Activated naive CD4-positive, alpha-beta T cell treated with anti-CD3 and anti-CD28 coated beads, Interleukin-2, amount 50 U/mL, for 24 hours (primary cell): Measurements from ENCODE around the gene DDAH2.

Experiments used
- H3K27ac Mint-ChIP-seq: one replicate; pipeline ENCODE4 v1.8.0; 2021; ENCODE audit warnings: mild to moderate bottlenecking, mixed read lengths
- H3K27me3 Mint-ChIP-seq: one replicate; pipeline ENCODE4 v1.8.0; 2021; ENCODE audit warnings: mixed read lengths
- H3K36me3 Mint-ChIP-seq: one replicate; pipeline ENCODE4 v1.8.0; 2021; ENCODE audit warnings: mixed read lengths
- H3K4me1 Mint-ChIP-seq: one replicate; pipeline ENCODE4 v1.8.0; 2021; ENCODE audit warnings: mixed read lengths
- H3K4me3 Mint-ChIP-seq: one replicate; pipeline ENCODE4 v1.8.0; 2021; ENCODE audit warnings: mild to moderate bottlenecking, mixed read lengths
- H3K9me3 Mint-ChIP-seq: one replicate; pipeline ENCODE4 v1.8.0; 2021; ENCODE audit warnings: mixed read lengths

The DDAH2 gene

DNA sequence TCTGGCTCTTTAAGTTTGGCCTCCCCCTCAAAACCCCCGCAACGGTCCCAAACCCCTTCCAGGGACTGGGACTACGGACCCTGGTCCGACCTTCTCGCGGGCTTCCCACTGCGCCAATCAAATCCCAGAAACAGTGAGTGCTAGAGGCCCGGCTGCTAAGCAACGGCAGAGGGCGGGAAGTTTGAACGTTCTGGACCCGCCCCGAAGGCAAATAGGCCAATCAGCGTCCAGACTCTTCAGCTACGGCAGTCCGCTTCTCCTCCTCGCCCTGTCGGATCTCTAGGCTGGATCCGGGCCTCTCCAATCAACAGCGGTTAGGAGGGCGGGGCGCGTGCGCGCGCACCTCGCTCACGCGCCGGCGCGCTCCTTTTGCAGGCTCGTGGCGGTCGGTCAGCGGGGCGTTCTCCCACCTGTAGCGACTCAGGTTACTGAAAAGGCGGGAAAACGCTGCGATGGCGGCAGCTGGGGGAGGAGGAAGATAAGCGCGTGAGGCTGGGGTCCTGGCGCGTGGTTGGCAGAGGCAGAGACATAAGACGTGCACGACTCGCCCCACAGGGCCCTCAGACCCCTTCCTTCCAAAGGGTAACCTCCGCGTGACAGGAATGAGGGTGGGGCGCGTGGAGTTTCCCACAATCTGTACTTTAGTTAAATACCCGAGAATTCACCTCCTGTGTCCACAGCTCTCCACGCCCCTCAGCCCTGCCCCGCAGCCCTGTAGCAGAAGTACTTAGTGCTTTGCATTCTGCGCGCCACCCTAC, 10.7 kb upstream of the DDAH2 start, which contains the start of gene MSH5:
Gene MSH5, plus strand, starts transcription at position 367 of the 758 bp plus-strand sequence. CDS start 462 bp downstream, outside the sequence.
- H3K9me3 Mint-ChIP-seq: no peaks in the 10 kb centered on the region
- peaks cover 10% of the 10 kb centered on the region for H3K36me3 Mint-ChIP-seq
- H3K27me3 Mint-ChIP-seq: no peaks in the 10 kb centered on the region
- H3K27ac Mint-ChIP-seq: peak within 1 kb of the TSS; percentile 94
- H3K4me1 Mint-ChIP-seq: peaks cover 43% of the 10 kb centered on the region
- peak within 1 kb of the TSS; percentile 98 for H3K4me3 Mint-ChIP-seq

DNA sequence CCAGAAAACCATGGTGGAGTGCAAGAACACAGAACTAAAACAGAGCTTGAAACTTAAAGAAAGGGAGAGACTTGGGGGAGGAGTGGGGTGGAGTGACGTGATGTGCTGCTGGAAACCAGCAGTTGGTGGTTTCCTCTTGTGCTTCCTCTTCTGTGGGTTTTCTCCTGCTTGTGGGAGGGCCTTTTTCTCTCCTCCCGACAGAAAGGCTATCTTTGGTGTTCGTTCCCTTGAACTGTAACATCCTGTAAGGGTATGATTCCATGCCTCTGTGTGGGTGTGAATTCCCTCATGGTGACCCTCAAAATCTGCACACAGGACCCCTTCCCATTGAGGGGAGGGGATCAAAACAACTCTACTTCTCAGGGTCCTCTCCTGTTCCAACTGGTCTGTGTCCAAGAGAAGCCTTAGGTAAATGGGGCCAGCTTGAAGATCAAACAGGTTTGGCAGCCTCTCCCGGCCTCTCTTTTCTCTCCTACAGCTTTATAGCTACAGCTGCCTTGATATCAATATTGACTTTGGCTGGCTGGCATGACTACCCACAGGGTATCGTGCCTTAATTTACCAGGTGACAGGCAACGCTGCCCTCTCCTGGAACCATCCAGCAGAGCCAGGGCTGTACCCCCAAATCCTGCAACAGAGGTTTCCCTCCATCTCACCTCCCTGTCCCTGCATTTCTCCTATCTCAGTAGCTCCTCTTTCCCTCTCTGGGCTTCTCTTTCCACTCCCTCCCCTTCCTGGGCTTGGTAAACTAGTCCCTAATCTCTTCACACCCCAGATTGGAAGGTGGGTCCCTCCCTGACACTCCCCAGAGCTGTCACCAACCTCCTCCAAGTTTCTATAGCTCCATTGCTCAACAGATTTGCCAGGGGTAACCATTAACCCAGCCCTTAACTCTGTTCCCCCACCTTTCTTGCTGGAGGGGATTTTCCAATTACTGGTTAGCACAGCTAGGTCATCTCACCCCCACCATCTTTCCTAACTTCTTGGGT, 9.2 kb upstream of the DDAH2 start:
- H3K36me3 Mint-ChIP-seq: peaks cover 10% of the 10 kb centered on the region
- H3K9me3 Mint-ChIP-seq: no peaks in the 10 kb centered on the region
- peaks cover 56% of the 10 kb centered on the region for H3K4me1 Mint-ChIP-seq
- peak overlapping the region; percentile 96 for H3K4me3 Mint-ChIP-seq
- peak overlapping the region; percentile 66 for H3K27ac Mint-ChIP-seq
- no peaks in the 10 kb centered on the region for H3K27me3 Mint-ChIP-seq

DNA sequence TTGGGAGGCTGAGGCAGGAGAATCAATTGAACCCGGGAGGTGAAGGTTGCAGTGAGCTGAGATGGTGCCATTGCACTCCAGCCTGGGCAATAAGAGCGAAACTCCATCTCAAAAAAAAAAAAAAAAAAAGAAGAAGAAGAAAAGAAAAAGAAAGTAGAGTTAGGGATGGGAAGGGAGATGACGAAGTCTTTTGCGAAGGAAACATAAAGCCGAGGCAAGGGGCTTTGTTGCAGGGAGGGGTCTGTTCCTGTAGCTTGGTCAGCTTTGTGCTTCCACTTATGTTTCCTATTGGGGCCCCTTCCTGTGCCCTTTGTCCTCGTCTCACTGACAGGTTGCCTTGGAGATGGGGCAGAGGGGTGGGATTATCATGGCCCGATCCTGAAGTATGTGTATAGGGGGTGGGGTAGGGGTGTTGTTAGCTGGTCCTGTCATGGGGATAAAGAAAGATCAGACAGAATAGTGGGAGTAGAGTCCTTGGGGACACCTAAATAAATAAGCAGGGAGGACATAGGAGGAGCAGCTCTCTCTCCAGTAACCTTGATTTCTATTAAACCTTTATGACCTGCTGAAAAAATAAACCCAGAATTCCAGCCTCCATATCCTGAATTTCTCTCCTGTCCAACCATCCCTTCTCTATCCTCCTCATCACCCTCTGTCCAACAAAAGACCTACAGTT, 8.4 kb upstream of the DDAH2 start:
- Mint-ChIP-seq H3K4me3 (peak overlapping the region; percentile 96), H3K9me3 (no peaks in the 10 kb centered on the region), H3K27me3 (no peaks in the 10 kb centered on the region), H3K36me3 (peaks cover 9% of the 10 kb centered on the region), H3K4me1 (peaks cover 59% of the 10 kb centered on the region), H3K27ac (peak overlapping the region; percentile 66)

DNA sequence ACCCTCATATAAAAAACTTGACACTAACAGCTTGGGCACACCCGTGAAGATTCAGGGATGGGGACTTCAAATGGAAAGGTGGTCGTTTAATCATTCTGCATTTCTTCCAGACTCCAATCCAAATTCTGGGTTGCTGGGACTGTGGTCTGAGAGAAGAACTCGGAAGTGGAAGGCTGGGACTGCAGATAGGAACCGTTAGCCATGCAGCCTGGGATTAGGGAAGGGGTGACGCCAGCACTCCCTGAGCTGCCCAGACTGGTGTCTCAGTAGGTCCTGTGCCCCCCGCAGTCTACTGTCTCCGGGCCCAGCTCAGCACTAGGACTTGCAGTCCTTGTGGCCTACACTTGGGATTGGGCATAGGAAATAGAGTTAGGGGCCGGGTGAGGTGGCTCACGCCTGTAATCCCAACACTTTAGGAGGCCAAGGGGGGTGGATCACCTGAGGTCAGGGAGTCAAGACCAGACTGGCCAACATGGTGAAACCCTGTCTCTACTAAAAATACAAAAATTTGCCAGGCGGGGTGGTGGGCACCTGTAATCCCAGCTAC, 7.7 kb upstream of the DDAH2 start:
- Mint-ChIP-seq H3K4me1 (peaks cover 58% of the 10 kb centered on the region), H3K36me3 (peaks cover 10% of the 10 kb centered on the region), H3K27ac (peak overlapping the region; percentile 65), H3K4me3 (peak overlapping the region; percentile 96), H3K27me3 (no peaks in the 10 kb centered on the region), H3K9me3 (no peaks in the 10 kb centered on the region)

DNA sequence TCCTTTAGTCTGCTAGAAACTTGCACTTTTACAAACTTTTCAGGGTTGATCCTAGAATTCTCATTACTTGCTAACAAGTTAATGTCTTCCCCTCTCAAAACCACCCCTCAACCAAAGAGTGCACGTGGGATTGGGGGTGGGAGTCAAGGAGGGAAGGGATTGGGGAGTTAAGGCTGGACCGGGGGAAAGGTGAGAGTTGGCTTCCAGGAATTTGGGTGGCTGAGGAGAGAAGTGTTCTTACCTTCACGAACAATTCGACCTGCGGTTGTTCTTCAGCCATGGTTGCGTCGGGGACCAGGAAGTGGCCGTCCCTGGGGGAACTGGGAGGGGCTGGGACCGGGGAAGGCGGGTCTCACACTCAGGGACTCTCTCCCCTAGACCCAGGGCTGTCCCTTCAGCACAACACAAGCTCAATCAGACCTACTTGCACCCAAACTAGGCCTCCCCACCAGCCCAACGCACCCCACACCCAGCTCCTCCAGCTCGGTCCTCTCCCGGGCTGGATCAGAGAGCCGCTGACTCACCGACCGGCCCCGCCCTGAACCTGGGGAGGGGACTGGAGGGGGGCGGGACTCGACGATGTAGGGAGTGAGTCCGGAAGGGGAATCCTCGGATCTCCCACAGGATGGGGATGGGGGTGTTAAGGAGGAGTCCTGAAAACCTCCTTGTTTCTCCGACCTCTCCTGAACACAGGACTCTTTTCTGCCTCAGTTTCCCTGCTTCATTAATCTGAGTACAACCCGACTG, 7.1 kb upstream of the DDAH2 start, which contains the start of gene CLIC1:
Gene CLIC1, minus strand, starts transcription at position 510 of the 747 bp plus-strand sequence. Its CDS starts 230 bp downstream, at position 280.
- Mint-ChIP-seq H3K27me3 (no peaks in the 10 kb centered on the region), H3K4me1 (peaks cover 55% of the 10 kb centered on the region), H3K27ac (peak within 1 kb of the TSS; percentile 92), H3K4me3 (peak within 1 kb of the TSS; percentile 96), H3K36me3 (peaks cover 7% of the 10 kb centered on the region), H3K9me3 (no peaks in the 10 kb centered on the region)

DNA sequence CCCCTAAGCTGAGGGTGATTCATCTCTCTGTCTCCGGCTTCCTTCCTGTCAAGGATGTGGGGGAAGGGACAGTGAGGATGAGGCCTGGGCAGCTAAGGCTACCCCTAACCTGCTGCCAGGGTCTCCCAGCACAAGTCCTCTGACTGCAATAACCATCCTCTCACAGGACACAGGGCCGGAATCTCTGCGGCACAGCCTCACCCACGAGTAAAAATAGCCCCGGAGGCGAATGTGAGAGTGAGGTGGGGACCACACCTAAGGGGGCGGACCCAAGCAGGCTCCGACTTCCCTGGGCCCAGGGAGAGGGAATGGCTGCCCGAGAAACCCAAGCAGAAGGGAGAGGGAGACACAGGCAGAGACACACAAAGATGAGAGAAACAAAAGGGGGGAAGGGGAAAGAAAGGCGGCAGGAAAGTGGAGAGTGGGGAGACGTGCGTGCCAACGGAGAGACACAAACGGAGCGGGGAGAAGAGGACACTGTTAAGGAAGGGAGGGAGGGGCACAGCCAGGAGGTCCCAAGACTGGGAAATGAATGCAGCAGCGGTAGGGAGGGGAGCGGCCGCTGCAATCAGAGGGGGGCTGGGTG, 5.8 kb upstream of the DDAH2 start:
- H3K27me3 Mint-ChIP-seq: no peaks in the 10 kb centered on the region
- peak overlapping the region; percentile 96 for H3K4me3 Mint-ChIP-seq
- H3K9me3 Mint-ChIP-seq: no peaks in the 10 kb centered on the region
- peak overlapping the region; percentile 92 for H3K27ac Mint-ChIP-seq
- H3K4me1 Mint-ChIP-seq: peaks cover 63% of the 10 kb centered on the region
- H3K36me3 Mint-ChIP-seq: peaks cover 7% of the 10 kb centered on the region

DNA sequence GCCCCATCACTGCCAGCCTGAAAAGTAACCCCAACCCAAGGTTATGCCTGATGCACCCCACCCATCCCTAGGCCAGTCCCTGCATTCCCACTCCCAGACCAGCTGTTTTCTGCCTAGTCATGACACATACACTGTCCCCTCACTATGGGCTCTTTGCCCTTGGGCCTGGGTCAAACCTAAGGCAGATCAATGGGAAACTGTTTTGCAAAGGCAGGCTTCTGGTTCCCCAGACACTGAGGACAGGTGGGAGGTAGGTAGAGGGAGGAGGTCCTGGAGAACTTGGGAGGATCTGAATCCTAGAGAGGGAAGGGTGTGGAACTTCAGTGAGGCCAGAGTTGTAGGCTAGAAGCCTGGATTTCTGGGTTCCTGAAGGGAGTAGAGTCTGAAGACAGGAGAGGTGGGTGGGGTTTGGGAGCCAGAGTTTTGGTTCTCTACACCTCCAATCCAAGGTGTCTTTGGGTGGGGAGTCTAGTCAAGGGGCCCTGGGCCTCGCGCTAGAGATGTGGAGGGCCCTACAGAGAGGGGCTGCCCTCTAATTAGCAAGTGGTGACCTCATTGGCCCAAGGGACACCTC, 5.2 kb upstream of the DDAH2 start:
- peak overlapping the region; percentile 96 for H3K4me3 Mint-ChIP-seq
- H3K9me3 Mint-ChIP-seq: no peaks in the 10 kb centered on the region
- peaks cover 60% of the 10 kb centered on the region for H3K4me1 Mint-ChIP-seq
- H3K36me3 Mint-ChIP-seq: peaks cover 7% of the 10 kb centered on the region
- peak overlapping the region; percentile 86 for H3K27ac Mint-ChIP-seq
- no peaks in the 10 kb centered on the region for H3K27me3 Mint-ChIP-seq

DNA sequence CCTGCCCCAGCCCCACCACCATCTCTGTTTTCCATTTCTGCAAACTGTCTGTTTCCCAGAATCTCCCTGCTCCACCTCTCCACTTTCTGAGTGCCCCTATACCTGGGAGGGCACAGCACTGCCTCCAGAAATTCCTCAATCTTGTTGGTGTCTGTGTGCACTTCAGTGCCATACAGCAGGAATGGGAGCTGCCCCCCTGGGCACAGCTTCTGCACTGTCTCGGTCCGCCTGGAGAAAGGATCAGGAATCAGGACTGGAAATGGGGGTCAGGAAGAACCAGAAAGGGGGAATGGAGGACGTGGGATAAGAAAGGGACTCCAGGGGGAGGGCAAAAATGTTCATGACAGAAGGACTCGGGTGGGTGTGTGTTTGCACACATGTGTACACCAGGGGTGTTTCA, 4.6 kb upstream of the DDAH2 start:
- Mint-ChIP-seq H3K4me3 (peak overlapping the region; percentile 96), H3K9me3 (no peaks in the 10 kb centered on the region), H3K36me3 (peaks cover 7% of the 10 kb centered on the region), H3K27me3 (no peaks in the 10 kb centered on the region), H3K4me1 (peaks cover 58% of the 10 kb centered on the region), H3K27ac (no peak overlapping the region)

DNA sequence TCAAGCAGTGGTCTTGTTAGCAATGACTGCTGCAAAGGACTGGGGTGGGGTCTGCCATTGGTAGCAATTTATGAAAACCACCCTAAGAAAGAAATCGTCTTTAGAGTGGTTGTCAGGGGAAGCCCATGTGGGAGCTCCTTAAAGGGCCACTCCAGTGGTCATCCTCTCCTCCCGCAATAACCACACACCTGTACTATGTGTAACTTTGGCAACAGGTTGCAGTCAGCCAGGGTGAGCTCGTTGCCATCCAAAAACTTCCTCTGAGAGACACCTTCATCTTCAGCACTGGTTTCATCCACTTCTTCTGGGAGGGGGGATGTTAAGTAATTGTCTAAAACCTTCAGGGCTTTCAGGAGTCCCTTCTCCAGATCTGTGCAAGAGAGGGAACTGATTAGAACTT, 2.9 kb upstream of the DDAH2 start:
- Mint-ChIP-seq H3K9me3 (no peaks in the 10 kb centered on the region), H3K27me3 (no peaks in the 10 kb centered on the region), H3K36me3 (peaks cover 7% of the 10 kb centered on the region), H3K27ac (no peak overlapping the region), H3K4me3 (no peak overlapping the region), H3K4me1 (peaks cover 55% of the 10 kb centered on the region)

DNA sequence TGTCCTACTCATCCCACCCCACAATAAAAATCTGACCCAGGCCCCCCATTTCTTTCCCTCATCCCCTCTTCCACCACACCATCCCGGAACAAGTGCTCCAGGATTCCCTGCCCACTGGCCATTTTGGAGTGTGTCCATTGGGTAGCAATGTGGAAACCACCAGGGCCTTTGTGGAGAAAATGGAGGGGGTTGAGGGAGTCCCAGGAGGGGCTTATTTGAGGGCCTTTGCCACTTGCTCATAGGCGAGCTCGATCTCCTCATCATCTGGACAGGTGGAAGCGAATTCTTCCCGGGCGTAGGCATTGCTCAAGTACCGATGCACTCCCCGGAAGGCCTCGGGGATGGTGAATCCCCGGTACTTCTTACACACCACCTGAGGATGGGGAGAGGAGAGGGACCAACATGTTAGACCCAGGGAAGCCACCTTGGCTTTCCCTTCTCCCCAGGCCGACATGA, 1.6 kb upstream of the DDAH2 start:
- H3K4me1 Mint-ChIP-seq: peaks cover 62% of the 10 kb centered on the region
- peaks cover 7% of the 10 kb centered on the region for H3K36me3 Mint-ChIP-seq

DNA sequence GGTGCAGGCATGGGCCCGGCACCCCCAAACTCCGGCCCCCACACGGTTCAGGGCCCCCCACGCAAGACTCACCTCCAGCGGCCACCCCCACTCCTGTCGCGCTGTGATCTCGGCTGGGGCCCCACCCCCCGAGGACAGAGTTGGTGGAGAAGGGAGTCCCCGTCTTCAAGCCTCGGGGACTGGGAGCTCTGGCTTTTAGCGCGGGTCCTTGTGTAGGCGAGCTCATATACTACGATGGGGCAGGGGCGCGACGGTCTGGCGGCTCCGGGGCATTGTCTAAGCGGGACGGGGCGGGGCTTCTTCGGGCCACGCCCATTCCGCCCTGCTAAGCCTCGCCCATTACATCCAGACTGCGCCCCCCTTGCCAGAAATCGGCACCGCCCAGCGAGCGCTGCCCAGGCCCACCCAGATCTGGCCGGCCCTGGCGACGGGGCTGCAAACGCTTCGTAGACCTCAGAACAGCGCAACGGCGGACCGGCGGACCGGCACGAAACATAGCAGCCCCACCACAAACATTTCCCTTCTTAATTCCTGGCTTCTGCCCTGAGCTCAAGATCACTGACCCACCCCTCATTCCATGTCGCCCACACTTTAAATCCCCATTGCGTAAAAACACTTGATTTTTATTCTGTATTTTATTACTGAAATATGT, 1.0 kb upstream of the DDAH2 start:
- Mint-ChIP-seq H3K36me3 (peaks cover 7% of the 10 kb centered on the region), H3K4me1 (peaks cover 63% of the 10 kb centered on the region), H3K27me3 (no peaks in the 10 kb centered on the region), H3K9me3 (no peaks in the 10 kb centered on the region), H3K27ac (peak overlapping the region; percentile 24), H3K4me3 (peak overlapping the region; percentile 93)

More for the DNA sequence above, 1.6 kb upstream of the DDAH2 start:
- H3K4me3 Mint-ChIP-seq: peak overlapping the region; percentile 93
- peak overlapping the region; percentile 24 for H3K27ac Mint-ChIP-seq
- H3K9me3 Mint-ChIP-seq: no peaks in the 10 kb centered on the region
- H3K27me3 Mint-ChIP-seq: no peaks in the 10 kb centered on the region

DNA sequence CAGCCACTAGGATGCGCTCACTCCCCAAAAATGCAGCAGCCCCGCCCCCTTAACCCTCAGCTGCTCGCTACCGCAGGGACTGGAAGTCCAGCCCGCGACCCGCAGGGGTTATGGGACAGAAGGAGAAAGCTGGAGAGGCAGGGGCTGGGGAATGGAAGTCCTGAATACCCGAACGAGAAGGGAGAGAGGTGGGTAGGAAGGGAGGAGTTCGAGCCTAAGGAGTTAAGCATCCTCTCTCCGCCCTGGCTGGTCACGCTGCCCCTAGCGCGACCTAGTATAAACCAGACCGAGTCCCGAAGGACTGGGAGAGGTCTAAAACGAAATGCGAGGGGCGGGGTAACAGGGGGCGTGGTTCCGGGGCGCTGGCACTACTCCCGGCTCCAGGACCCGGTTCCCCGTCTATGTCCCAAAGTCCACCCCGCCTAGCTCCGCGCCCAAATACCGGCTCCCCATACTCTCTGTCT, 448 bp upstream of the DDAH2 start:
- Mint-ChIP-seq H3K4me3 (peak overlapping the region; percentile 93), H3K27ac (no peak overlapping the region), H3K9me3 (no peaks in the 10 kb centered on the region), H3K27me3 (no peaks in the 10 kb centered on the region), H3K4me1 (peaks cover 63% of the 10 kb centered on the region), H3K36me3 (peaks cover 7% of the 10 kb centered on the region)
